ENCODE results near the gene DLGAP1. TPM values are rescaled to one million over a fixed set of nuclear protein-coding genes. Genes with fewer than 3 reads are reported as not detected.

The DLGAP1 gene
- total RNA-seq, 1 donor from 2014 or later, result 3.2 TPM

- no peak for DNase-seq (ENCODE audit: extremely low spot score in 2 of 2)
- Histone ChIP-seq H3K27me3 (no peaks in the 10 kb centered on the region), H3K27ac (no peak overlapping the region), H3K36me3 (no peaks in the 10 kb centered on the region), H3K4me3 (no peak overlapping the region), H3K9me3 (no peaks in the 10 kb centered on the region), H3K4me1 (no peaks in the 10 kb centered on the region)
- no peak for TF ChIP-seq POLR2A (IDR thresholded peaks at IDR 0.05)
- TF ChIP-seq, protein P1, sequence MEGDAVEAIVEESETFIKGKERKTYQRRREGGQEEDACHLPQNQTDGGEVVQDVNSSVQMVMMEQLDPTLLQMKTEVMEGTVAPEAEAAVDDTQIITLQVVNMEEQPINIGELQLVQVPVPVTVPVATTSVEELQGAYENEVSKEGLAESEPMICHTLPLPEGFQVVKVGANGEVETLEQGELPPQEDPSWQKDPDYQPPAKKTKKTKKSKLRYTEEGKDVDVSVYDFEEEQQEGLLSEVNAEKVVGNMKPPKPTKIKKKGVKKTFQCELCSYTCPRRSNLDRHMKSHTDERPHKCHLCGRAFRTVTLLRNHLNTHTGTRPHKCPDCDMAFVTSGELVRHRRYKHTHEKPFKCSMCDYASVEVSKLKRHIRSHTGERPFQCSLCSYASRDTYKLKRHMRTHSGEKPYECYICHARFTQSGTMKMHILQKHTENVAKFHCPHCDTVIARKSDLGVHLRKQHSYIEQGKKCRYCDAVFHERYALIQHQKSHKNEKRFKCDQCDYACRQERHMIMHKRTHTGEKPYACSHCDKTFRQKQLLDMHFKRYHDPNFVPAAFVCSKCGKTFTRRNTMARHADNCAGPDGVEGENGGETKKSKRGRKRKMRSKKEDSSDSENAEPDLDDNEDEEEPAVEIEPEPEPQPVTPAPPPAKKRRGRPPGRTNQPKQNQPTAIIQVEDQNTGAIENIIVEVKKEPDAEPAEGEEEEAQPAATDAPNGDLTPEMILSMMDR (IDR thresholded peaks at IDR 0.05), result no peak
- no peak for TF ChIP-seq POLR2AphosphoS5 (IDR thresholded peaks at IDR 0.05; ENCODE audit: insufficient read depth in 1 of 2, low read depth in 1 of 2)
- intact Hi-C loops (cut with DNase I), result no loop called here
Observed at GRCh38 chr18:3932276-3932675, 522.8 kb downstream of the DLGAP1 start.

- no peak for DNase-seq (ENCODE audit: extremely low spot score in 2 of 2)
- intact Hi-C loops (cut with DNase I), result no loop called here
- H3K27ac ChIP-seq, result no peak overlapping the region
- no peaks in the 10 kb centered on the region for H3K9me3 ChIP-seq
- H3K36me3 ChIP-seq, result no peaks in the 10 kb centered on the region
- TF ChIP-seq POLR2AphosphoS5 (IDR thresholded peaks at IDR 0.05; ENCODE audit: insufficient read depth in 1 of 2, low read depth in 1 of 2), result no peak
- TF ChIP-seq, protein P1 (IDR thresholded peaks at IDR 0.05), result no peak
- TF ChIP-seq POLR2A (IDR thresholded peaks at IDR 0.05), result no peak
- no peak overlapping the region for H3K4me3 ChIP-seq
- no peaks in the 10 kb centered on the region for H3K4me1 ChIP-seq
- no peaks in the 10 kb centered on the region for H3K27me3 ChIP-seq
Observed at GRCh38 chr18:3931542-3932112, 523.5 kb downstream of the DLGAP1 start.

DNA sequence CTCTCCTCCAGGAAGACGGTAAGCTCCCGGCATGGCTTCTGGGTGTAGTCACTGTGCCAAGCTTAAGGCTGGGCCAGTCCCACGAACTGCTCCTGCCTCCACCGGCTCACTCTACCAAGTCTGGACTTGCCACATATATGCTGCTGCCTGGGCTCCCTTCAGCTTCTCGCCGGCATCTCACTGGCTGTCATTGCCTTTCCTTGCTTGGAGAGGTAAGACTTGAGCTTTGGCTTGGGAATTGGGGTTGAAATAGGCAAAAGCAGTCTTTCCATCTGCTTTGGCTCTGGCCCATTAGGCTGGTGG, 524.1 kb downstream of the DLGAP1 start:
- no peaks in the 10 kb centered on the region for H3K9me3 ChIP-seq
- H3K36me3 ChIP-seq, result no peaks in the 10 kb centered on the region
- H3K4me1 ChIP-seq, result no peaks in the 10 kb centered on the region
- no peak for DNase-seq (ENCODE audit: extremely low spot score in 2 of 2)
- intact Hi-C loops (cut with DNase I), result no loop called here
- no peak overlapping the region for H3K27ac ChIP-seq
- TF ChIP-seq POLR2AphosphoS5 (IDR thresholded peaks at IDR 0.05; ENCODE audit: insufficient read depth in 1 of 2, low read depth in 1 of 2), result no peak
- TF ChIP-seq, protein P1 (IDR thresholded peaks at IDR 0.05), result no peak
- TF ChIP-seq POLR2A (IDR thresholded peaks at IDR 0.05), result no peak
- no peaks in the 10 kb centered on the region for H3K27me3 ChIP-seq
- no peak overlapping the region for H3K4me3 ChIP-seq

DNA sequence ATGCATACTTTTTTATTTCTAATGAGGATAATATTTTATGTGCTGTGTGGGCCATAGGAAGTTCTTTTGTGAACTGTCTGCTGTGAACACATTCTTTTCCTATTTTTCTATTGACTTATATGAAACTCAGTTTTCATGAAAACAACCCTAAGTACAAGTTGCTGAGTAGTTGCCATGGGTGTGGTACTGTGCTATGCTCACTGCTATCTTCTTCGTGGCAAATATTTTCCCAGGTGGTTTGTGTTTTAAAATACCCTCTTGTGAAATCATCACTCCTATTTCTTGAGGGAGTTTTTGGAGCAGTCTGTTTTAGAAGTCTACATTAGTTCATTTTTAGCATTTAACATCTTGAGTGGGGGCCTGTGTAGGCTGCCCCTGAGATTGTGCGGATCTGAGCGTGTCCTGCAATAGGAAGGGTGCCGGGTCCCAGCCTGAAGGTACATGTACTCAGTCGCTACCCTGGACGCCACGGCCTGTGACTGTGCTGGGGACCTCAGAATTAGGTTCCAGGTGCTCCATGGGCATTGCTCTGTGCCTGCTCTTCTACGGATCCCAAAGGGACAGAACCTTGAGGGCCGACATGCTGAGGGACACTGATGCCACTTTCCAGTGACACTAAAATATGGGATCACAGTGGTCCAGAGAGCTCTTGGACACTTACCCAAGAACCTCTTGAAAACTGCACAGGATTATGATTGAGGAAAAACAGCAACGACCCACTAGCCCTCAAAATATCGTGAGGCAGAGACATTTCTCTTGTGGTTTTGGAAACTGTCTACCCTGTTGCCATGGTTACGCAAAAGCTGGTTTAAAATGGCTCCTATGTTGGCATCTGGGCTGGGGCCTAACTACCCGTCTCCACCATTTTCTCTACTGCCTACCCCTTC, 524.7 kb downstream of the DLGAP1 start:
- Histone ChIP-seq H3K9me3 (no peaks in the 10 kb centered on the region), H3K4me1 (no peaks in the 10 kb centered on the region), H3K4me3 (no peak overlapping the region), H3K27ac (no peak overlapping the region), H3K27me3 (no peaks in the 10 kb centered on the region), H3K36me3 (no peaks in the 10 kb centered on the region)
- intact Hi-C loops (cut with DNase I), result no loop called here
- no peak for TF ChIP-seq POLR2A (IDR thresholded peaks at IDR 0.05)
- TF ChIP-seq, protein P1 (IDR thresholded peaks at IDR 0.05), result no peak
- no peak for TF ChIP-seq POLR2AphosphoS5 (IDR thresholded peaks at IDR 0.05; ENCODE audit: insufficient read depth in 1 of 2, low read depth in 1 of 2)
- no peak for DNase-seq (ENCODE audit: extremely low spot score in 2 of 2)

GRCh38 chr18:3924455-3924854, 530.7 kb downstream of the DLGAP1 start:
- intact Hi-C loops (cut with DNase I), result no loop called here
- no peak for TF ChIP-seq POLR2A (IDR thresholded peaks at IDR 0.05)
- no peak for TF ChIP-seq POLR2AphosphoS5 (IDR thresholded peaks at IDR 0.05; ENCODE audit: insufficient read depth in 1 of 2, low read depth in 1 of 2)
- Histone ChIP-seq H3K36me3 (no peaks in the 10 kb centered on the region), H3K4me1 (no peaks in the 10 kb centered on the region), H3K27ac (no peak overlapping the region), H3K27me3 (no peaks in the 10 kb centered on the region), H3K4me3 (no peak overlapping the region), H3K9me3 (no peaks in the 10 kb centered on the region)
- no peak for DNase-seq (ENCODE audit: extremely low spot score in 2 of 2)
